HL-60/S4 (cell line): Measurements from ENCODE around the gene NAT8L.

Experiments
- in situ Hi-C: fragments of 300-500 bp; cut with MboI; formaldehyde crosslinking; loops from 2 replicates; pipeline ENCODE4 v1.14.3; 2022; ENCODE audit warnings: low sequenced_read_pairs

Gene NAT8L

DNA sequence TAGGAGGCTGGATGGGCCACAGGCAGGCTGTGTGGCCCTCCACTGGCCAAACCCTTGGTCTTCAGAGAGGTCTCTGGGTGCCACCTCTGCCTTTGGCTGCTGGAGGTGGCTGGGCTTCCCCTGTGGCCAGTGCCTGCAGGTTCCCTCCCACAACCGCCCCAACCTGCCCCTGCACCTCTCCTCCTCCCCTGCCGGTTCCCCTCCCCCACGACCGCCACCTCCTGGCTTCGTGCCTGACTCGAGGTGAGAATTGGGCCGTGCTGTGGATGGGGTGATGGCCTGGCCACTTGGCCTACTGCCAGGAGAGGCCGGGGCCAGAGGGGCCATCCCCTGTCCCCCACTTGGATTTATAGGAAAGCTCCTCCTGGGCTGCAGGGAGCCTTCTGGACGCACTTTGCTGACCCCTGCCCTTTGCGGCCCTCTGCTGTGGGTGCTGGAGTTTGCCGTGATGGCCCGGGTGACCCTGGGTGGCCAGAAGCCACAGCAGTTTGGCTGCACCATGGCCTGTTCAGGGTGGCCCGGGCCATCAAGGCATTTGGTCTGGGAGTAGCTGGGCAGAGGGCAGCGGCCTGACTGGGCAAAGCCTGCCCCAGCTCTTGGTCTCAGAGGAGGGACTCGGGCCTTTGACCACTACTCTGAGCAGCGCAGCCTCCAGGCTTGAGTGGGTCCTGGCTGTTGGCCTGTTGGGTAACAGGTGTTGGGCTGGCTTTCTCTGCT lies 3.8 kb downstream of the NAT8L start:
- in situ Hi-C loops = no loop called here

DNA sequence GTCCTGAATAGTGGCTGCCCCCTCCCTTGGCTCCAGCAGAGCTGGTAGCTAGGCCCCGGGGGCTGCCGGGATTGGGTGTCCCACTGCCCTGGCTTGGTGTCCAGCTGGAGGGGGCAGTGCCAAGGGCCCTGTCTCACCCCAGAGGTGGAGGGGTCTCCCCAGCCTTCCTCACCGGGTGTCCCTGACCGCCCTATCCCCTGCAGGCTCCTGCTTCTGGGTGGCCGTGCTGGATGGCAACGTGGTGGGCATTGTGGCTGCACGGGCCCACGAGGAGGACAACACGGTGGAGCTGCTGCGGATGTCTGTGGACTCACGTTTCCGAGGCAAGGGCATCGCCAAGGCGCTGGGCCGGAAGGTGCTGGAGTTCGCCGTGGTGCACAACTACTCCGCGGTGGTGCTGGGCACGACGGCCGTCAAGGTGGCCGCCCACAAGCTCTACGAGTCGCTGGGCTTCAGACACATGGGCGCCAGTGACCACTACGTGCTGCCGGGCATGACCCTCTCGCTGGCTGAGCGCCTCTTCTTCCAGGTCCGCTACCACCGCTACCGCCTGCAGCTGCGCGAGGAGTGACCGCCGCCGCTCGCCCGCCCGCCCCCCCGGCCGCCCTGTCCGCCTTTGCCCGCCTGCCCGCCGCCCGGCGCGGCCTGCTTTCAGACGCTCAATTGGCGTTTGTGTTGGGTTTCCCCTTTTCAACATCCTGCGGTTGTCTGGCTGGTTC lies 4.6 kb downstream of the NAT8L start:
- in situ Hi-C loops = no loop called here

DNA sequence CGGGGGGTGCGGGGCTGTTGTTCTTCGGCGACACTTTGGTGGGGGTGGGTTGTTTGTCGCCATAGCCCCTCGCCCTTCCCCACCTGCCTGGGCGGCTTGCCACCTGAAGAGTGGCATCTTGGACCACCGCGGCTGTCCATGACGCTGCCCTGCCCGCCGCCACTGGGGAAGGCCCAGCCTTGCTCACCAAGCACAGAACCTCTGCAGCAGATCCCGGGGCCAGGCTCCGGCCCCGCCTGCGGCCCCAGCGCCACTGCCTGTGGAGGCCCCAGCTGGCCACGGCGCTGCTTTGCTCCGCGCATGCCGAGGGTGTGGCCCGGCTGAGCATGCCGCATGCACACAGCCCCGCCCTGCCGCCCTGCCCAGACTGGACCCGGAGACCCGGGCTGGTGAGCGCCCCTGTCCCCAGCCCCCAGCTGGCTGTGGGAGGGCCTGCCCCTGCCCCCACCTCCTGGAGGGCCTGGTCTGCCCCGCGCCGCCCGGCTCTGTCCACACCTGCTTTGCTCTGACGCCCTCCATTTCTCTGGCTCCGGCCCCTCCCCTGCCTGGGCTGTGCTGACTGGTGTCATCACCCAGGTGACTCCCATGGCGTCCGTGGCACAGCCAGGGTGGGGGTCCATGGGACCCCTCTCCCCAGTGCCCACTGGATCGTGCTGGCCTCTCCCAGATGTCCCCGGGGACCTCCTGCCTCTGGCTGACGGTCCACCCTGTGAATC lies 5.3 kb downstream of the NAT8L start:
- in situ Hi-C loops = no loop called here

DNA sequence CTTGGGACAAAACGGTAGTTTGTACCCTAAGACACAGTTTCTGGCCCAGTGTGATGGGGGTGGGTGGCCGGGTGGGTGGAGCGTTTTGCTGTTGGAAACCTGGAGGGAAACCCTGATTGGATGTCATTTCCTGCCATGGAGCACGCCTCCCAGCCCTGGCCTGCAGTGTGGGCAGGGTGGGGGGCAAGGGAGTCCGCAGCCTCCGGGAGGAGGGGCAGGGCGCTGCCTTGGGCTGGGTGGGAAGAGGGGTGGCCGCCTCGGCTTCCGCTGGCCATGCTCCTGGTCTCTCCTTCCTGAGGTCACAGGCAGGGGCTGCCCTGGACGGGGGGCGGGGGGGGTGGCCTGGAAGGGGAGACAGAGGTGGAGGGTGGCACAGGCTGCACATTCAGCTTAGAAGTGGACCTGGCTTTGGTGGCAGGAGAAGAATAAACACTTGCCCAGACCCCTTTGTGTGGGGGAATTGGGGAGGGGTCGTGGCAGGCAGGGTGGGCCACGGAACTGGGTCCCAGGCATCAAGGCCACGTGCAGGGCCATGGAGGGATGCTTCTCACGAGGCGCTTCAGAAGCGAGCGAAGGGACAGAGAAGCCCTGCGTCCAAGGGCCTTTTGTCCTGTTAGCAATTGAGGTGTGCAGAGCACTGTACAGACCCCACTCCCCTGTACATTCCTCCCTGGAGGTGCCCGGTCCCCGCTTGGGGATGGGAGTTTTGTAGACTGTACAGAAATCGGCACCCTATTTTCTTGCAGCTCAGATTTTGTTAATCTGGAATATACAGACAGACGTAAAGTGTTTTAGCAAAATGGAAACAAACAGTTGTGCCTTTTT lies 6.2 kb downstream of the NAT8L start:
- in situ Hi-C loops = no loop called here

DNA sequence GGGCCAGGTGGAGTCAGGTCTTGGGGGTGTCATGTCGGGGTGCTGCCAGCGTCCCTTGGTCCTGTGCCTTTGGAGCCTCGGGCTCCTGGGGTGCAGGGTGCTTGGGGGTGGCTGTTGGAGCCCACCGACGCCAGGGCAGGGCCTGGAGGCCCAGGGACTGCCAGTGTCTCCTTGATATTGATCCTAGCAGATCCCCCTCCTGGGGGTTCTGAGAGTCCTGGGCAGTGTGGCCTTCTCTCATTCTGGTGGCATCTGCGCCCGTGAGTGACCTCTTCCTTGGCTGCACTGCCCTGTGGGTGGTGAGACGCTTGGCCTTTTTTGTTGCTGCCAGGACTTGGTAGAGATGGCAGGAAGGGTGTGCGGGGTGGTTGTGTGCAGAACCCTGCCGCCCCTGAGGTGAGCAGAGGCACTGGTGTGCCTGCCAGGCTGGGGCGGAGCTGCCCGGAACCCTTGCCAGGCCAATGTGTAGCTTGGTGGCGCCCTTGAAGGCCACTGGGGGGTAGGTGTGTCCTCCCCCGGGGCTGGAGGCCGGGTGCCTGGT lies 7.0 kb downstream of the NAT8L start:
- in situ Hi-C loops = no loop called here

DNA sequence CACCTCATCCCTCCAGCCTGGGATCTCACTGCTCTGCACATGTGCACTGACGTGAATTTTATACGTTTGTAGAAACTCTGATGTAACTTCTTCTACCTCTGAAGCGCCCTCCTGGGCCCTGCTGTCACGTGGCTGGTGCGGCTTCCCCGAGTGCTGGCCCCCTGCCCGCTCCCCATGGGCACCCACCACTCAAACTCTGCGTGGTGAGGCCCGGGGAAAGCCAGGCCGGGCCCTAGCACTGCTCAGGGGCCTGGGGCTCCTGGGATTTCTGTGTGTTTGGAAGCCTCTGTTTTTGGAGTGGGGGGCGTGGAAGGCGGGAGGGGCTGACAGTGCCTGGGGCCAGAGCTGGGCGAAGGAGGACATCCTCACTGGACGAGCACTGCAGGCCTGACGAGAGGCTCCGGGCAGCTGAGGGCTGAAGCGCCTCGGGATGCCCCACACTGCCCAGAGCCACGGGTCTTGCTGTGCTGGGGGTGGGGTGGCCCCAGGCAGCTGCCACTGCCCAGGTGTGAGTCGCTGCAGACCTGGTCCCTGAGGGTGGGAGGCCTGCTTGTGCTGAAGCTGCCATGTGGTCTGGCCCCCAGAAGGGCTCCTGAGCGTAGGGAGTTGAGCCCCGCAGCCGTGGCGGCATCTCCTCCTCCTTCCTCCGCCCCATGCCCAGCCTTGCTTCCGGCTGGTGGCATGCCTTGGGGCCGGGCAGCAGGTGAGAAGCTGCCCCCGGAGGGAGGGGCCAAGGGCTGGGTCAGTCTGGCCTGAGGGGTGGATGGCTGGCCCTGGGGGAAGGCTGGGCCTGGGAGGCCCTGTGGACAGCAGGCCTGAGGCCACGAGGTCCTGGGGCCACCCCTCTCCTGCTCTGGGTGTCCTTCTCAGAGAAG lies 7.7 kb downstream of the NAT8L start:
- in situ Hi-C loops = no loop called here

DNA sequence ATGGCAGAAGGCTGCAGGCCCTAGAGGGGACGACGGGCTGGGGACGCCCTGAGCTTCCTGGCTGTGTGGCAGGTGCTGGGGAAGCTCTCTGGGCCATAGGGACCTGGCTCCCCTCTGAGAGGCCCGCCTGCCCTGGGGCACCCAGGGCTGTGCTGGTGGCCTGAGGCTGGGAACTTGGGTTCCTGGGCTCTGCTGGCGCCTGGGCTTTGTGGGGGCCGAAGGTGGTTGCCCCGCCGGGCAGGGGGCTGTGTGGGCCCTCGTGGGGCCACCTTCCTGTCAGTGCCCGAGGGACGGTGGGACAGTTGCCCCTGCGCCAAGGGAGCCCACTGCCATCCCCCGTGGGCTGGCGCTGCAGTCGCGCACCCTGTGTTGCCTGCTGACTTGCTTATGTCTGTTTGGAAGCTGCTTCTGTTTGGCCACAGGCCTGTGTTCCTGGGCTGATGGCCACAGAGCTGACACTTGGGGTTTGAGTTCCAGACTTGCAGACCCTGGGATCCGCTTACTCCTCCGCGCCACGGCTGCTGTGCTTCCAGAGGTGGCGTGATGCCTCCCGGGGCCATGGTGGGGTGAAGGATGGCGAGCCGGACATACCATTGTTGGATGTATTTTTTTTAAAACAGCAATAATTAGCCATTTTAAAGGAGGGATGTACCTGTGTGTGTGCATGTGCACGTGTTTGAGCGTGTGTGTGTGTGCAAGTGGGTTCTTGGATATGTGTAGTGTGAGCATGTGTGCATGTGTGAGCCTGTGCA lies 8.5 kb downstream of the NAT8L start:
- in situ Hi-C loops = no loop called here

DNA sequence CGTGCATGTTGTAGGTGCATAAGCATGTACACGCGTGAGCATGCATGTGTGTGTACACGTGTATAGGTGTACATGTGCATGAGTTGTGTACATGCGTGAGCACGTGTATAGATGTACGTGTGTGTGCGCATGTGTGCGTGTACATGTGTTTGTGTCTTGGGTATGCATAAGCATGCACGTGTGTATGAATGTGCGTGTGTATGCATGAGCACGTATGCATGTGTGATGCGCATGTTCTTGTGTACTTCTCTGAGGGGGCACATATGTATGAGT lies 9.0 kb downstream of the NAT8L start:
- in situ Hi-C loops = no loop called here

DNA sequence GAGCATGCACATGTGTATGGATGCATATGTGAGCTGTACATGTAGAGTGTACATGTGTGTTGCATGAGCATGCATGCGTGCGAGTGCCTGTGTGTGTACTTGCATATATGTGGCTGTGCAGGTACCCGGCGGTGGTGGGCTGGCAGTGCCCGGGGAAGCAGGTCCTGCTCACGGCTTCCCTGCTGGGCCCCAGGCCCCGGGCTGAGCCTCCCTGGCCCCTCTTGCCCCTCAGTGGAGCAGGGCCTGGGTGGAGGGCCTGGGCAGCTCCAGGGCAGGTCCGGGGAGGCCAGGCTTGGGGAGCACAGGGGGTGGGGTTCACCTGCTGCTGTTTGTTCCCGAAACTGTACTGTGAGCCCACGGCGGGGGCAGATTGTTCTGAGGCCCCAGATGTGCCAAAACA lies 9.4 kb downstream of the NAT8L start:
- in situ Hi-C loops = no loop called here

DNA sequence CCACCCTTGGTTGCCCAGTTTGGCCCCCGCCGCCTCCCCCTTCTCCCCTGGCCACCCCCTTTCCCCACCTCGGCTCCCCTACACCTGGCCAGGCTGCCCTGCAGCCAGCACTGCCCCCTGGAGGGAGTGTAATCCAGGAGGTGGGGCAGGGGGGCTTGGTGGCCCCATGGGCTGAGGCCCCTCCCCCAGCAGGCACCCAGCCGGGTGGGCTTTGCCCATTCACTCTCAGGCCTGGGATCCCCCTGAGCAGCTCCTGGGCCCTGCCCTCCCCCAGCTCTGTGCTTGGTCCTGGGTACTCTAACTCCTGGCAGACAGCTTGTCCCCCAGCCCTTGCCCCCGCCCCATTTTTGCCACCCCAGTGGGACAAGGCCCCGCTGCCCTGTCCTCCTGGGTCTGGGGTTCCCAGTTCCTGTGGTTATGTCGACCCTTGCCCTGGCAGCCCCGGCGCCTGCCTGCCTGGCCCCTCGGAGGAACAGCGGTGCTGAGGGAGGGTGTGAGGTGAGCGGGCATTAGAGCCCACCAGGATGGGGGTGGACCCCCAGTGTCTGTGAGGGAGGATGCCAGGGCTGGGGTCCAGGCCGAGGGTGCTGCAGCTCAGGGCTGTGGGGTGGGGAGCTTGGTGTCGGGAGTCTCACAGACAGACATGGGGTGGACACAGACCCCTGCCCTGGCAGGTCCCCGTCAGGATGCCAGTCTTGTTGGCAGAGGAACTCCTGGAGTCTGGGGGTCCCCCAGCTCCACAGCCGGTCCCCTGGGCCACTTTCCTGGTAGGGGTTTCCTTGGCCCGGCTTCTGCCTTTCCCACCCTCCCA lies 10.2 kb downstream of the NAT8L start:
- in situ Hi-C loops = no loop called here

DNA sequence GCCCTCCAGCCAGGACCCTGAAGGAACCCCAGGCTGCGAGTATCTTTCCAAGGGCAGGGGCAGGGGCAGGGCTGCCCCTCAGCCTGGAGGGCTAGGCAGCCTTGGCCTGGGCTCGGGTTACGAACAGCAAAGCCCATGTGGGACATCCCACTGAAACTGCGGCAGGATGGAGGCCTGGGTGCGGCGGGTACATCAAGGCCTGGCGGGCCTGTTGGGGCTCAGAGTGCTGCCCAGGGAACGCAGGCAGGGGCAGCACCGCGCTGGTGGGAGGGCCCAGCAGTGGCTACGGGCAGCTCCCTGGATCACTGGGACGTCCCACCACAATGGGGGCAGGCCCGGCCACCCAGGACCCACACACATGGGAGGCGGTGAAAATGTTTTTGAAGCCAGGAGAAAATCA lies 10.9 kb downstream of the NAT8L start:
- in situ Hi-C loops = no loop called here

DNA sequence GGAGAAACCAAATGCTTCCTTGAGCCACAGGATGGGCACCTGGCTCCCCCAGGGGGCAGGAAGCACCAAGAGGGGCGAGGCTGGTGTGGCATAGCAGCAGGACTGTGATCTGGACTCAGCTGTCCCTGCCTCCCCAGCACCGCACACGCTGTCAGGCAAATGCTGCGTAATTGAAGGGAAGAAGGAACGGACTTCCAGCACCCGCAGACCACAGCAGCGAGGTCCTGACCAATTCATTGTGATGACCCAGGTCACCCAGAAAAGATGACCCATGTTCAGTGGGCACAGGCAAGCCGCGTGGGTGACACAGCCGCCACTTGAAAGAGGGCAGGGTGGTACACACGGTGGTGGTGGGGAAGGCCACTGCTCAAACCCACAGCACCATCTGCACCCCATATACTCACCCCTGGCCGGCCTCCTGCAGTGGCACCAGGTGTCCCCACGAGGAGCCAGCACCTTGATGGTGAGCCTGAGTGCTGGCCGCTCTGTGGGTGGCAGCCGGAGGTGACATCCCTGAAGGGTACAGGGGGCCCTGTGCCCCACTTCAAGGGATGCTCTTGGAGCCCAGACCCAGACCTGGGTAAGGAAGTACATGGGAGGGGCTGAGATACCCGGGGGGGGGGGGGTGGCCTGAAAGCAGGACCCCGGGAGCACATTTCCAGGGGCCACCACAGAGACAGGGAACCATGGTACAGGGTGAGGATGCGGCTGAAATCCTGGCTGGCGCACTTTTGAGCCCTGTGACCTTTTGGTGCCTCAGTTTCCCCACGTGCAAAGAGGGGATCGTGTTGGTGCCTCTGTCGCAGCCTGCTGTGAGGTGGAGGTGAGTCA lies 11.5 kb downstream of the NAT8L start:
- in situ Hi-C loops = no loop called here

DNA sequence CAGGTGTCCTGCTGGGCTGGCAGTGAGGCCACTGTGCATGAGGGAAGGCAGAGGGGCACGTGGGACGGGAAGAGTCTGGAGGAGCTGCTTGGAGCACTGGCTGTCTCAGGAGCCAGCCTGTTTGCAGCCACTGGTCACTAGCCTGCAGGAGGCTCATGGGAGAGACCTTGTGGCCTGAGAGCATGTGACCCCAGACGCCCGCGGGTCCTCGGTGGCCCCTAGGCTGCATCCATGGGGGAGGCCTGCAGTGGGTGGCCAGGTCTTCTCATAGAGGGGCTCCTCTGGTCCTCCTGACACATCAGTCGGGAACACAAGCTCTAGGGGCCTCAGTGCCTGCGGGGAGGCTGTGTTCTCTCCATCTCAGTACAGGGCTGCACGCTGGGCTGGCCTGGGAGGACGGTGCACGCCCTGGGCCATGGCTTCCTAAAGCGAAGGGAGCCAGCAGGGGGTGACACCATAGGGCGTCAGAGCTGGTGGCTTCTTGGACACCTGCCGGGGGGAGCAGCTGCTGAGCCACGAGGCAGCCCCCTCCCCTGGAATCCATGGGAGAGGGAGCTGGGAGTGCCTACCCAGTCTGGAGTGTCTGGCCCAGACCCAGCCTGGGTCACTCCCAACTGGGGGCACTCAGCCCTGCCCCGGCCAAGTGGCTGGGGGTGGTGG lies 12.3 kb downstream of the NAT8L start:
- in situ Hi-C loops = no loop called here

DNA sequence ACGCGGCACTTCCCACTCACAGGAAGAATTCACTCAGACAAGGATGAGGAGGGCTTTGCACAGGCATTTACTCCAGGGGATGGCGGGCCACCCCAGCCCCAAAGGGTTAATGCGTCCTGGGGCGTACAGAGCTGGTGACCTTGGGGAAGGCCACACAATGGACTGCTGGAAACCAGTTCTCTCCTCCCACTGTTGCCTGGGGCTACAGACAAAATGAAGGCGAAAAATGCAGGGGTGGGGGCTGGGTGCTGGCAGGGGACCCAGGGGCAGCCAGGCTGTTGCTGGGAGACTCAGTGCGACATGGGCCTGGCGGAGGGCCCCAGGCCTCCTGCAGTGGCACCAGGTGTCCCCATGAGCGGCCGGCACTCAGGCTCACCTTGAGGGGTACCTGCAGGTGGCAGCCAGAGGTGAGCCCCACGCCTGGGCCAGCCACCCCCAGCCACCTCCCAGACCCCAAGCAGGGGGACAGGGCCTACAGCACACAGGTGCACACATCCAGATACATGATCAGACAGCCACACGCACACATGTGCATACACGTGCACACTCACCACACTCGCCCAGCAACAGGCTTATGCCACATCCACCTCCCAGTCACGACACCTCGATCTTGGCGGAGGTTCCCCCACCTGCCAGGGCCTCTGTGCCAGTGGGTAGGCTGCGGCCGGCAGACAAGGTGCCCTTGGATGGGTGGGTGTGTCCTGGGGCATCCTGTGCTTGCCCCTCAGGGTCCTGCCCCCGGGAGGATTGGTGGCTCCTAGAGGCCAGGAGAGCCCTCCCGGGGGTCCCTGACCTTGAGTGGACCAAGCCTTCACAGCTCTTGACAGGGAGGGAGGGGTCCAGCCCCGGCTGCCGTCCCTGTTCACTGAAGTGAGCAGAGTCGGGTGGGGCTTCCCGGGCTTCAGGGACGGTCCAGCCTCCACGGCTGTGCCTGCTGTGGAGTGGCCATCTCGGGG lies 13.1 kb downstream of the NAT8L start:
- in situ Hi-C loops = no loop called here

DNA sequence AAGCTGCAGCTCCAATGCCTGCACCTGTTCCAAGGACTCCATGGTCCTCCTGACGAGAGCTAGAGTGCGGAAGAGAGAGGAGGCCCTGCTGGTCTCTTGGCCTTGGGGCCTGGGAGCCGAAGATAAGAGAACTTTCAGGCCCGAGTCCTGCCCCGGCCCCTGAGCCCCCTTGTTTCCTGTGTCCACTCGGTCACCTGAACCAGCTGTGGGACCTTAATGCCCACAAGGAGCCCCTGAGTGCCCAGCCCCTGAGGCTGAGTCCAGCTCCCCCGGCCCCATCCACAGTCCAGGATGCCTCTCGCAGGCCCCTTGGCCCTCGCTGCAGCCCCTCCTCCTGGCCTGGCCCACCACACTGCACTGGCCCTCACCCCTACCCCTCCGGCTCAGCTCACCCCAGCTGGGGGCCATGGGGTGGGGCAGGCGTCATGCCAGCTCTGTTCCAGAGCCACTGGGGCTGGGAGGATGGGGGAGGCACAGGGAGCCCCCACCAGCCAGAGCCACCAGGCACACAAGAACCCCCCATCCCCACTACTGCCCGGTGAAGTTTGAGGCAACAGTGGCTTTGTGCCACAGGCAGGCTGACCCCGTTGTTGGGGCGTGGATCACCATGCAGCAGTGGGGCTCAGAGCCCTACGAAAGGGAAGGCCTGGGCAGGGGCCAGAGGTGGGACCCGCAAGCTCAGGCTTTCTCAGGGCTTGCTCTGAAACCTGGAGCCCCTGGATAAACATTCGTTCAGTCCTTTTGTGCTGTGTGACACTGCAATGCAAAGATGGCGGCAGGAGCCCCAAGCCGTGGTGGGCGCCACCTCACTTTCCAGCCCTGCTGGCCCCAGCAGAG lies 14.1 kb downstream of the NAT8L start:
- in situ Hi-C loops = no loop called here
